WI38 (cell line): ENCODE results near the gene SNX25.
"Not testable (repeated sequence)": the region's sequence is repeated elsewhere in the genome, so short reads cannot be mapped to it uniquely, and the experiment has no call there.

ENCODE experiments used
- H3K4me3 ChIP-seq: 2 replicates; pipeline ENCODE4 v1.5.1; 2011; ENCODE audit warnings: low read depth, mild to moderate bottlenecking, control low read depth, low read length
- CTCF ChIP-seq: IDR thresholded peaks from 2 replicates; pipeline ENCODE4 v1.5.1; 2012; ENCODE audit warnings: low read depth, mild to moderate bottlenecking, control low read depth, low read length

SNX25 gene

GRCh38 chr4:185352741-185353140 lies 143.3 kb downstream of the SNX25 start:
- no peak overlapping the region for H3K4me3 ChIP-seq
- TF ChIP-seq CTCF: no peak

GRCh38 chr4:185357211-185357610 lies 147.8 kb downstream of the SNX25 start:
- TF ChIP-seq CTCF: no peak
- no peak overlapping the region for H3K4me3 ChIP-seq

GRCh38 chr4:185357733-185358440 lies 148.5 kb downstream of the SNX25 start:
- H3K4me3 ChIP-seq: no peak overlapping the region
- no peak for TF ChIP-seq CTCF

GRCh38 chr4:185358514-185358913 lies 149.1 kb downstream of the SNX25 start:
- no peak for TF ChIP-seq CTCF
- H3K4me3 ChIP-seq: no peak overlapping the region

GRCh38 chr4:185358959-185359358 lies 149.6 kb downstream of the SNX25 start:
- H3K4me3 ChIP-seq: no peak overlapping the region
- no peak for TF ChIP-seq CTCF

- H3K4me3 ChIP-seq: no peak overlapping the region
- TF ChIP-seq CTCF: no peak
These were observed 150.5 kb downstream of the SNX25 start for GRCh38 chr4:185359767-185360446.

- H3K4me3 ChIP-seq: no peak overlapping the region
- no peak for TF ChIP-seq CTCF
These were observed 152.5 kb downstream of the SNX25 start for GRCh38 chr4:185361872-185362271.

GRCh38 chr4:185362570-185362969 lies 153.2 kb downstream of the SNX25 start:
- H3K4me3 ChIP-seq: not testable (repeated sequence)
